SIG-M5 treated with dmso at 0.1 percent for 504 hours (cell line): Measurements from ENCODE around the gene CRYZL1.

Experiments
- DNase-seq: peaks from one replicate; lab custom pipeline; 2025; ENCODE audit not compliant: unreplicated experiment; lab: John Stamatoyannopoulos, UW

Gene CRYZL1

GRCh38 chr21:33542640-33543504, 98.7 kb downstream of the CRYZL1 start, which contains the start of gene SON:
Gene SON, plus strand, starts transcription at chr21:33543038. Its CDS starts 55 bp downstream, at chr21:33543093.
- DNase-seq = peak; percentile 99

GRCh38 chr21:33541756-33542639, 99.5 kb downstream of the CRYZL1 start, which contains the start of gene GART:
Gene GART, minus strand, starts transcription at chr21:33542117. Its CDS starts 2,802 bp downstream, at chr21:33539315.
- peak; percentile 84 for DNase-seq

GRCh38 chr21:33541105-33541711, 100.3 kb downstream of the CRYZL1 start:
- peak; percentile 35 for DNase-seq

- no peak for DNase-seq
These were observed 100.8 kb downstream of the CRYZL1 start for GRCh38 chr21:33540711-33541104.

- no peak for DNase-seq
These were observed 101.9 kb downstream of the CRYZL1 start for GRCh38 chr21:33539616-33540015.
